ENCODE results near the gene ARHGAP26.

ARHGAP26 gene

GRCh38 chr5:143241892-143242291, 471.7 kb downstream of the ARHGAP26 start:
- Mint-ChIP-seq H3K9me3 (ENCODE audit: low read depth) (no peaks in the 10 kb centered on the region), H3K27ac (no peak overlapping the region), H3K36me3 (peaks cover 6% of the 10 kb centered on the region), H3K4me1 (ENCODE audit: low read depth) (no peaks in the 10 kb centered on the region), H3K4me3 (no peak overlapping the region), H3K27me3 (no peaks in the 10 kb centered on the region)

DNA sequence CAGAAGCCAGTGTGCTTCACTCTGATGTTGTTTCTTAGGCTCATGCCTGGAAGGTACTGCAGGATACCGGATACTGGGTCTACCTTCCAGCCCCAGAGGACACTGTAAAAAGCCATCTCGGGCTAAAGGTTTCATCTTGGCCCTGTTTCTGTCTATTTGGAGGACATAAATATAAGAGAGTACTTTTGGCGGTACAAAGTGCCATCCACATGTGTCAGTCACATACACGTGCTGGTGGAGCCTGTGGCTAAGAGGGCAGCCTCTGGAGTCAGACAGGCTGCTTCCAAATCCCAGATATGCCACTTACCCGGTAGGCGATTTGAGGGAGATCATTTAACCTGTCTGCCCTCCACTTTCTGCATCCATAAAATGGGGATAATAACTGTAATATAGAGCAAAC, 472.9 kb downstream of the ARHGAP26 start:
- no peak overlapping the region for H3K4me3 Mint-ChIP-seq
- peaks cover 6% of the 10 kb centered on the region for H3K36me3 Mint-ChIP-seq
- no peak overlapping the region for H3K27ac Mint-ChIP-seq
- no peaks in the 10 kb centered on the region for H3K9me3 Mint-ChIP-seq (ENCODE audit: low read depth)
- H3K4me1 Mint-ChIP-seq (ENCODE audit: low read depth), result no peaks in the 10 kb centered on the region
- no peaks in the 10 kb centered on the region for H3K27me3 Mint-ChIP-seq

DNA sequence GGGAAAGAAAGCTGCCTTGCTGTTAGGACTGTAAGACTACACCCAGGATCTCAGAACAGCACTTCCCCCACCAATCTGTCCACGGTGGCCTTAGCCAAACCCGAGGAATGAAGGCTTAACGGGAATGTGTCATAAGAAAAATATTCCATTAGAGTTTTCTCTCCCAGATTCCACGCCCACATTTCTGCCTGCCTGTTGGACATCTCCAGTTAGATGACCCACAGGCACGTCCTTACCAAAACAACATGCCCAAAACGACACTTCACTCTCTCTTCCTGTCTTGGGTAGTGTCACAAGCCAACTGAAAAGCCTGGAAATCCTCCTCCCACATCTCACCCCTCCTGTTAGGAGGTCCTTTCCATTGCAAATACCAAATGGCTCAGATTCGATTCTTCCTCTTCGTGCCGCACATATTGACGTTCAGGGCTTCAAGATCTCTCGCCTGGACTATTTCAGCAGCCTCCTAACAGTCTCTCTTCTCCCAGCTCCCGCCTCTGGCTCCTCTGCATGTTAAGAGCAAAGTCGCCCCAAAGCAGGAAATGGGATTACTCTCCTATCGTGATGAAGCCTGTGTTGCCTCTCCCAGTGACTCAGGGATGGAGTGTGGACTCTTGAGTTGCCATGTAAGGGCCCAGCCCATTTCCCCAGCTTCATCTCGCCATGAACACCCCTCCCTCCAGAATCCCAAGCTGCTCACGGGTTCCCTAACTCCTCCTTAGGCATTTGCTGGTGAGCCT, 474.0 kb downstream of the ARHGAP26 start:
- H3K4me3 Mint-ChIP-seq, result no peak overlapping the region
- H3K27ac Mint-ChIP-seq, result no peak overlapping the region
- no peaks in the 10 kb centered on the region for H3K9me3 Mint-ChIP-seq (ENCODE audit: low read depth)
- H3K36me3 Mint-ChIP-seq, result peaks cover 4% of the 10 kb centered on the region
- no peaks in the 10 kb centered on the region for H3K27me3 Mint-ChIP-seq
- no peaks in the 10 kb centered on the region for H3K4me1 Mint-ChIP-seq (ENCODE audit: low read depth)

- Mint-ChIP-seq H3K27ac (no peak overlapping the region), H3K4me1 (ENCODE audit: low read depth) (no peaks in the 10 kb centered on the region), H3K9me3 (ENCODE audit: low read depth) (no peaks in the 10 kb centered on the region), H3K36me3 (peaks cover 4% of the 10 kb centered on the region), H3K4me3 (no peak overlapping the region), H3K27me3 (no peaks in the 10 kb centered on the region)
Measured at GRCh38 chr5:143244990-143245389, 474.8 kb downstream of the ARHGAP26 start.

DNA sequence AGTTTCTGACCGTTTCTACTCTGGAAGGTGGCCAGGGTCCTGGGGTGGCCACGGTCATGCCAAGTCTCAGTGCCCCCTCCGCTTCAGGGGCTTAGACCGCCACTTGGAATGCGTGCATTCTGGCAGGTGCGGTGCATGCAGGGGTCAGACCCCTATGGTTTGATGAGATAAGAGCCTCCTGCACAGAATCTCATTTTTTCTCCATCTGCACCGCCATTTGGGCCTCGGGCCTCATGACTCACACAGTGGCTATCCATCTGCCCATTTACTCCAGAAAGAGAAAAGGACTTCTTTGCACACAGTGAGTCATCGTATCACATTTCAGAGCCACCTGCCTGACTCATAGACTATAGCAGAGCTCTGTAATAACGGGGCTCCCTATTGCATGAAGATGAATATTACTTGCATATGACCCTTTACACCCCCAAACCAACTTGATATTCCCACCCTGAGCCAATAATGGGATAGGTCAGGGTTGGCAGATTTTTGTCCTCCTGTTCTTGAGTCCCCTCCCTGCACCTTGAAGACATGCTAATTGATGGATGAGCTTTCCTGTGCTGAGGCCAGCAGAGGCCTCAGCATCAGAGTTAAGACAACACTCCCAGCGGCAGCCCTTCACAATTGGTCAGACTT, 475.9 kb downstream of the ARHGAP26 start:
- Mint-ChIP-seq H3K9me3 (ENCODE audit: low read depth) (no peaks in the 10 kb centered on the region), H3K4me3 (no peak overlapping the region), H3K36me3 (peaks cover 4% of the 10 kb centered on the region), H3K4me1 (ENCODE audit: low read depth) (no peaks in the 10 kb centered on the region), H3K27ac (no peak overlapping the region), H3K27me3 (no peaks in the 10 kb centered on the region)

DNA sequence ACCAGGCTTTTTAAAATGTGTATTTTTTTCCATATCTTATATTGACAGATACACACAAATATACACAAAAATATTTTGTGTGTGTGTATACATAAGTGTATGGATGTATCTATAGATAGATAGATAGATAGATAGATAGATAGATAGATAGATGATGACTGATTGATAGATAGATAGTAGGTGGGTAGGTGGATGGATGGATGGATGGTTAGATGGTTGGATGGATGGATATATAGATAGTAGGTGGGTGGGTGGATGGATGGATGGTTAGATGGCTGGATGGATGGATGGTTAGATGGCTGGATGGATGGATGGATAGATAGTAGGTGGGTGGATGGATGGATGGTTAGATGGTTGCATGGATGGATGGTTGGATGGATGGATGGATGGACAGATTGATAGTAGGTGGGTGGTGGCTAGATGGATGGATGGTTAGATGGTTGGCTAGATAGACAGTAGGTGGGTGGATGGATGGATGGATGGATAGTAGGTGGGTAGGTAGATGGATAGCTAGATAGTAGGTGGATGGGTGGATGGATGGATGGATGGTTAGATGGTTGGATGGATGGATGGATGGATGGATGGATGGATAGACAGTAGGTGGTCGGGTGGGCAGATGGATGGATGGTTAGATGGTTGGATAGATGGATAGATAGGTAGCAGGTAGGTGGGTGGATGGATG, 477.1 kb downstream of the ARHGAP26 start:
- Mint-ChIP-seq H3K27me3 (no peaks in the 10 kb centered on the region), H3K36me3 (peaks cover 4% of the 10 kb centered on the region), H3K9me3 (ENCODE audit: low read depth) (no peaks in the 10 kb centered on the region), H3K4me1 (ENCODE audit: low read depth) (no peaks in the 10 kb centered on the region), H3K4me3 (no peak overlapping the region), H3K27ac (no peak overlapping the region)

DNA sequence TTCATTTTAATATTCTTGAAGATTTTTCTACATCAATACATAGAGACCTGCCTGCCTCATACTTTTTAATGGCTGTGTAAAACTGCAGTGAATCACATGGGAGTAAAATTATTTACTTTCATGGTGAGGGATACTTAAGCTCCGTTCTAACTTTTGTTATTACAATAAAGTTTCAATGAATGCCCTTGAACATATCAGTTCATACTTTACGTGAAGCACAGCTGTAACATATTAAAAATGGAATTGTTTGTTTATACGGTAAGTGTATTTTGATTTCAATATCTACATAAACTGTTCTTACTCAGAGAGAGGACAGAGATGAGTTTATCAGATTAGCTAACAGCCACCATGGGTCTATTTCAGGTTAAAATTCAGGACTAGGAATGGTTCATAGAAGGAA, 478.2 kb downstream of the ARHGAP26 start:
- Mint-ChIP-seq H3K4me1 (ENCODE audit: low read depth) (no peaks in the 10 kb centered on the region), H3K27ac (no peak overlapping the region), H3K36me3 (peaks cover 4% of the 10 kb centered on the region), H3K4me3 (no peak overlapping the region), H3K27me3 (no peaks in the 10 kb centered on the region), H3K9me3 (ENCODE audit: low read depth) (no peaks in the 10 kb centered on the region)

- no peak overlapping the region for H3K4me3 Mint-ChIP-seq
- H3K9me3 Mint-ChIP-seq (ENCODE audit: low read depth), result no peaks in the 10 kb centered on the region
- no peak overlapping the region for H3K27ac Mint-ChIP-seq
- no peaks in the 10 kb centered on the region for H3K27me3 Mint-ChIP-seq
- peaks cover 4% of the 10 kb centered on the region for H3K36me3 Mint-ChIP-seq
- H3K4me1 Mint-ChIP-seq (ENCODE audit: low read depth), result no peaks in the 10 kb centered on the region
Measured at GRCh38 chr5:143248822-143249579, 478.8 kb downstream of the ARHGAP26 start.

- Mint-ChIP-seq H3K9me3 (ENCODE audit: low read depth) (no peaks in the 10 kb centered on the region), H3K36me3 (peaks cover 4% of the 10 kb centered on the region), H3K27me3 (no peaks in the 10 kb centered on the region), H3K27ac (no peak overlapping the region), H3K4me1 (ENCODE audit: low read depth) (no peaks in the 10 kb centered on the region), H3K4me3 (no peak overlapping the region)
Measured at GRCh38 chr5:143249851-143250250, 479.7 kb downstream of the ARHGAP26 start.

DNA sequence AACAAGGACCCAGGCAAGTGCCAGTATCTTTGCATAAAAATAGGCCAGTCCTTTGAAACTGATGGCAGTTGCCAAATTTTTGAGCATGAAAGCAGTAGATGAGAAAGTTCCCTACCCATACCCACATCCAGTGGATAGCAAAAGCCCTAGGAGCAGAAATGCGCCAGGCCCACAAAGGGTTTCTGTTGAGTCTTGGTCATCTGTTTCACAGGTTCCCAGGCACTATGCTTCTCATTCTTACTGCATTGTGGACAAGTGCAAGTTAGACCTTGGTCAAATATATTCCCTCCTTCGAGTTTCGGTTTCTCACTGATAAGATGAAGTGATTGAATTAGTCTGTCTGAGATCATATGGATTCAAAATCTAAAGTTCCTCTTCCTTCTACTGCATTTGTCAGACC, 481.0 kb downstream of the ARHGAP26 start:
- Mint-ChIP-seq H3K4me1 (ENCODE audit: low read depth) (no peaks in the 10 kb centered on the region), H3K27ac (no peak overlapping the region)

GRCh38 chr5:143251946-143252345, 481.8 kb downstream of the ARHGAP26 start:
- no peaks in the 10 kb centered on the region for H3K4me1 Mint-ChIP-seq (ENCODE audit: low read depth)
- H3K4me3 Mint-ChIP-seq, result no peak overlapping the region
- no peaks in the 10 kb centered on the region for H3K36me3 Mint-ChIP-seq
- no peaks in the 10 kb centered on the region for H3K9me3 Mint-ChIP-seq (ENCODE audit: low read depth)
- H3K27me3 Mint-ChIP-seq, result no peaks in the 10 kb centered on the region
- no peak overlapping the region for H3K27ac Mint-ChIP-seq

More for the DNA sequence above, 481.0 kb downstream of the ARHGAP26 start:
- no peaks in the 10 kb centered on the region for H3K27me3 Mint-ChIP-seq
- no peak overlapping the region for H3K4me3 Mint-ChIP-seq
- H3K9me3 Mint-ChIP-seq (ENCODE audit: low read depth), result no peaks in the 10 kb centered on the region
- no peaks in the 10 kb centered on the region for H3K36me3 Mint-ChIP-seq

DNA sequence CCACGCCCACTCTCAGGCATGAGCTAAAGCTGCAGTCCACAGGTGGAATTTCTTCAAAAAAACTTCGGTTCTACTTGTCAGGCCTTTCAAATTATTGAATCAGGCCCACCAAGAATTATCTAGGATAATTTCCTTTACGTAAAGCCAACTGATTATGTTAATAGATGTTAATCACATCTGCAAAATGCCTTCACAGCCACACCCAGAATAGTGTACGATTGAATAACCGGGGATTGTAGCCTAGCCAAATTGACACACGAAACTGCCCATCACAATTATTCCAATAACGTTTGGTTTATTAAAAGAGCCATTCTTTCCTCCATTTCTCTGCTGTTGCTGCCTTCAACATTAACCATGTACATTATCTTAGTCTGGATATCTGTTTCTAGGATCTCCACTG, 484.6 kb downstream of the ARHGAP26 start:
- H3K36me3 Mint-ChIP-seq, result no peaks in the 10 kb centered on the region
- H3K27me3 Mint-ChIP-seq, result no peaks in the 10 kb centered on the region
- no peaks in the 10 kb centered on the region for H3K9me3 Mint-ChIP-seq (ENCODE audit: low read depth)
- H3K4me1 Mint-ChIP-seq (ENCODE audit: low read depth), result no peaks in the 10 kb centered on the region
- no peak overlapping the region for H3K4me3 Mint-ChIP-seq
- H3K27ac Mint-ChIP-seq, result no peak overlapping the region

DNA sequence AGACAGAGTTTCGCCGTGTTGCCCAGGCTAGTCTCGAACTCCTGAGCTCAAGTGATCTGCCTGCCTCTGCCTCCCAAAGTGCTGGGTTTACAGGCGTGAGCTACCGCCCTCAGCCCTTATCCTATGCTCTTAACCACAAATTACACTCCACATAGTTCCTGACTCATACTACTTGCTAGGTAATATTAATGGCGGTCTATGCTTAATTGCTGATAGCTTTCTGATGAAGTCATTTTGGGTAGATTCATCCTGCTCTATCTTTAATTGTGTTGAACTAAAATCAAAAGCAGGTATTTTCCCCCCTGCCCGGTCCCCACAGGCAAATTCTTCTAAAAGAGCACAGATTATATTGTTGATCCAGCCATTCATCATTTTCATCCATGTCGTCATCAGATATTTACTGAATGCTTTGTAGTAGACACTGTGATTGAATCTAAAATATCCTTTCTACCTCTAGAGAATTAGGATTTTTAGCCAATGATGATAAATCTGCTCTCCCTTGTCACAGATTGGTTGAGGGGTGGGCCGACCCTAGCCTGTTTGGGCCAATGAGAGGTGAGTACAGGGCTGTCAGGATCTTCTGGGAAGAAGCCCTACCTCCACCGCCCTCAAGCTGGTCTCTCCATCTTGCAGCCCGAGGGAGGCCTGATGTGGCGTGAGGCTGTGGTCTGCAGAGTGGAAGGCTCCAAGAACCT, 488.5 kb downstream of the ARHGAP26 start:
- peaks cover 3% of the 10 kb centered on the region for H3K36me3 Mint-ChIP-seq
- no peaks in the 10 kb centered on the region for H3K27me3 Mint-ChIP-seq
- peaks cover 11% of the 10 kb centered on the region for H3K4me1 Mint-ChIP-seq (ENCODE audit: low read depth)
- no peak overlapping the region for H3K4me3 Mint-ChIP-seq
- no peak overlapping the region for H3K27ac Mint-ChIP-seq
- no peaks in the 10 kb centered on the region for H3K9me3 Mint-ChIP-seq (ENCODE audit: low read depth)

- H3K27me3 Mint-ChIP-seq, result no peaks in the 10 kb centered on the region
- no peaks in the 10 kb centered on the region for H3K9me3 Mint-ChIP-seq (ENCODE audit: low read depth)
- peaks cover 3% of the 10 kb centered on the region for H3K36me3 Mint-ChIP-seq
- no peak overlapping the region for H3K4me3 Mint-ChIP-seq
- H3K4me1 Mint-ChIP-seq (ENCODE audit: low read depth), result peaks cover 11% of the 10 kb centered on the region
- H3K27ac Mint-ChIP-seq, result no peak overlapping the region
Measured at GRCh38 chr5:143259254-143259605, 489.1 kb downstream of the ARHGAP26 start.
